ENCODE measurements around the gene LENG8. TPM values are rescaled to one million over a fixed set of nuclear protein-coding genes. Genes with fewer than 3 reads are reported as not detected.

LENG8 gene
- total RNA-seq, 2 experiments from 2014 or later: 63.2 to 137 TPM

DNA sequence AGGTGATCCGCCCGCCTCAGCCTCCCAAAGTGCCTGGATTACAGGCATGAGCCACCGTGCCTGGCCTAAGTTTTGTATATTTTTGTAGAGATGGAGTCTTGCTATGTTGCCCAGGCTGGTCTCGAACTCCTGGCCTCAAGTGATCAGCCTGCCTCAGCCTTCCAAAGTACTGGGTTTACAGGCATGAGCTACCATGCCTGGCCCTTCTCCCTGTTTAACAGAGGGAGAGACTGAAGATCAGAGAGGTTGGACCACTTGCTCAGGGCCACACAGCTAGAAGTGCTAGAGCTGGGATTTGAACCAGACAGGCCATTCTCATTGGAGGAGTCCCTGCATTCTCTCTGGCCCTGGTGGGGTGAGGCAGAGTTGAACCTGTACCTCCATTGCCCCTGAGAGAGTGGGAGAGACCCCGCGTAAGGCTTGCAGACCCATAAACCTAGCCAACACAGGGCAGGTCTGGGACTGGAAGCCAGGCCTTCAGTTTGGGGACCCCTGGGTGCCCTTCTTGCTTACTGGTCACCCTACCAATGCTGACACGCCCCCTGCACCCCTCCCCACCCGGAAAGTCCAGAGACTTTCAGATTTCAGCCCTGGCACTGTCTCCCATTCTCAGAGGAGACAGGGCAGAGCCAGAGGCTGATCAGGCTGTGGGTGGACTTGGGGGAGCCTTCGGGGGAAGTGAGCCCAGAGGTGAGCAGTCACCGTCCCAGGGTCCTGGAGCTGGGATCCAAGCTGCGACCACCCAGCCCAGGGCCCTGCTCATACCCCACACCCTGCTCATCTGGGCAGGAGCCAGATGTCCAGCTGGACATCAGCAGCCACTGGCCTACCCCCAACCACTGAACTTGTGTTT, 20.4 kb upstream of the LENG8 start:
- intact Hi-C loops (cut with micrococcal nuclease; ENCODE audit: unreplicated experiment): no loop called here

DNA sequence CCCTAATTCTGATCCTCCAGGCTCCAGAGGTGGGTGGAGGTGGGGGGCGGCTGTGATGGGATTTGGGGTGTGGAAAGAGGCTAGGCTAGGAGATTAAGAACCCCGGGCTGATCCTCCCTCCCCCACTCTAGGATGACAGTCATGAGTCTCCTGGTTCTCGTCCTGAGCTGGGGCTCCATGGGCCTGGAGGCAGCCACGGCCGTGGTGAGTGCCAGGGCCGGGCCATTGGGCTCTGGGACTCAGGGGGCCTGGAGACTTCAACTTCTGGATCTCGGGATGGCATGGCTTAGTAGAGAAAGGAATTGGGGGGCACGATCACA, 19.9 kb upstream of the LENG8 start:
- ChIA-PET CTCF (ENCODE audit: unreplicated experiment) (no interaction called here), POLR2A (no interaction called here)
- TF ChIP-seq EZH2phosphoT487 (IDR thresholded peaks at IDR 0.05; ENCODE audit: borderline replicate concordance, low read depth, low read length): no peak
- no peaks in the 10 kb centered on the region for H4K20me1 ChIP-seq (ENCODE audit: insufficient read depth, low read length)
- no peak overlapping the region for H3K4me2 ChIP-seq (ENCODE audit: low read length)
- no peaks in the 10 kb centered on the region for H3K9me3 ChIP-seq (ENCODE audit: low read length)
- no TSS peak for BruUV-seq (replicated peaks)
- H3K27ac ChIP-seq (ENCODE audit: low read depth, low read length, poor library complexity, severe bottlenecking): no peak overlapping the region
- H3K9me2 ChIP-seq (ENCODE audit: insufficient read depth, low read length): no peaks in the 10 kb centered on the region
- H3K79me2 ChIP-seq (ENCODE audit: insufficient read depth, low read depth, low read length): no peaks in the 10 kb centered on the region
- no peak overlapping the region for H2AFZ ChIP-seq (ENCODE audit: low read length)
- no peaks in the 10 kb centered on the region for H3K4me1 ChIP-seq (ENCODE audit: insufficient read depth, low read length, poor library complexity, severe bottlenecking)
- DNase-seq (ENCODE audit: low spot score): no peak
- intact Hi-C loops (cut with micrococcal nuclease; ENCODE audit: unreplicated experiment): no loop called here
- no peak overlapping the region for H3K4me3 ChIP-seq (ENCODE audit: low read depth, low read length, poor library complexity, severe bottlenecking)
- H3K36me3 ChIP-seq (ENCODE audit: insufficient read depth, low read length): no peaks in the 10 kb centered on the region

More for the DNA sequence above, 20.4 kb upstream of the LENG8 start:
- no peak overlapping the region for H3K27ac ChIP-seq (ENCODE audit: low read depth, low read length, poor library complexity, severe bottlenecking)
- CTCF ChIA-PET (ENCODE audit: unreplicated experiment): no interaction called here
- no peaks in the 10 kb centered on the region for H3K4me1 ChIP-seq (ENCODE audit: insufficient read depth, low read length, poor library complexity, severe bottlenecking)
- no peaks in the 10 kb centered on the region for H4K20me1 ChIP-seq (ENCODE audit: insufficient read depth, low read length)
- H3K9me2 ChIP-seq (ENCODE audit: insufficient read depth, low read length): no peaks in the 10 kb centered on the region
- H3K4me2 ChIP-seq (ENCODE audit: low read length): no peak overlapping the region
- H3K79me2 ChIP-seq (ENCODE audit: insufficient read depth, low read depth, low read length): no peaks in the 10 kb centered on the region
- POLR2A ChIA-PET: no interaction called here
- BruUV-seq (replicated peaks): no TSS peak
- no peak overlapping the region for H2AFZ ChIP-seq (ENCODE audit: low read length)
- DNase-seq (ENCODE audit: low spot score): no peak
- no peaks in the 10 kb centered on the region for H3K9me3 ChIP-seq (ENCODE audit: low read length)
- no peaks in the 10 kb centered on the region for H3K36me3 ChIP-seq (ENCODE audit: insufficient read depth, low read length)
- H3K4me3 ChIP-seq (ENCODE audit: low read depth, low read length, poor library complexity, severe bottlenecking): no peak overlapping the region
- TF ChIP-seq EZH2phosphoT487 (IDR thresholded peaks at IDR 0.05; ENCODE audit: borderline replicate concordance, low read depth, low read length): no peak
- TF ChIP-seq, protein P1, sequence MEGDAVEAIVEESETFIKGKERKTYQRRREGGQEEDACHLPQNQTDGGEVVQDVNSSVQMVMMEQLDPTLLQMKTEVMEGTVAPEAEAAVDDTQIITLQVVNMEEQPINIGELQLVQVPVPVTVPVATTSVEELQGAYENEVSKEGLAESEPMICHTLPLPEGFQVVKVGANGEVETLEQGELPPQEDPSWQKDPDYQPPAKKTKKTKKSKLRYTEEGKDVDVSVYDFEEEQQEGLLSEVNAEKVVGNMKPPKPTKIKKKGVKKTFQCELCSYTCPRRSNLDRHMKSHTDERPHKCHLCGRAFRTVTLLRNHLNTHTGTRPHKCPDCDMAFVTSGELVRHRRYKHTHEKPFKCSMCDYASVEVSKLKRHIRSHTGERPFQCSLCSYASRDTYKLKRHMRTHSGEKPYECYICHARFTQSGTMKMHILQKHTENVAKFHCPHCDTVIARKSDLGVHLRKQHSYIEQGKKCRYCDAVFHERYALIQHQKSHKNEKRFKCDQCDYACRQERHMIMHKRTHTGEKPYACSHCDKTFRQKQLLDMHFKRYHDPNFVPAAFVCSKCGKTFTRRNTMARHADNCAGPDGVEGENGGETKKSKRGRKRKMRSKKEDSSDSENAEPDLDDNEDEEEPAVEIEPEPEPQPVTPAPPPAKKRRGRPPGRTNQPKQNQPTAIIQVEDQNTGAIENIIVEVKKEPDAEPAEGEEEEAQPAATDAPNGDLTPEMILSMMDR (conservative IDR thresholded peaks at IDR 0.05; ENCODE audit: low read length): no peak

DNA sequence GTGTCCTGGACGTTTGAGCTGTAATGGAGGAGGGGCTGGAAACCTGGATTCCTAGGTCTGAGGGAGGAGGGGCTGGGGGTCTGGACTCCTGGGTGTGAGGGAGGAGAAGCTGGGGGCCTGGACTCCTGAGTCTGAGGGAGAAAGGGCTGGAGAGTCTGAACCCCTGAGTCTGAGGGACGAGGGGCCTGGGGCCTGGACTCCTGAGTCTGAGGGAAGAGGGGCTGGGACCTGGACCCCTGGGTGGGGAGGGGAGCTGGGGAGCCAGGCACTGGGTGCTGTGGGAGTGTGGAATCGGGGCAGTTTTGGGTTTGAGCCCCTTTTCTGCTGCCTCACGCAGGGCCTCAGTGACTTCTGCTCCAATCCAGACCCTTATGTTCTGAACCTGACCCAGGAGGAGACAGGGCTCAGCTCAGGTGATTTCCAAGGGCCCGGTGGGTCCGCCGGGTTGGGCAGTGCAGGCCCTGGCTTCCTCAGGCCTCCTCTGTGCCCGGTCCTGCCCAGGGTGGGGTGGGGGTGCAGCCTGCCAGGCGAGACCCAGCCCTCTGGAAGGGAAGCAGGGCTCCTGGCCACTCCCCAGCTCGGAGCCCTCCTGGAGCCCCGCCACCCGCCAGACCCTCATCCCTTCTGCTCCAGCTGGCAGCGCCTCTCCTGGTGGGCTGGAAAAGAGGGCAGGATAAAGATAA, 19.3 kb upstream of the LENG8 start:
- intact Hi-C loops (cut with micrococcal nuclease; ENCODE audit: unreplicated experiment): no loop called here
- ChIA-PET CTCF (ENCODE audit: unreplicated experiment) (no interaction called here), POLR2A (no interaction called here)
- Histone ChIP-seq H2AFZ (ENCODE audit: low read length) (no peak overlapping the region), H3K4me3 (ENCODE audit: low read depth, low read length, poor library complexity, severe bottlenecking) (no peak overlapping the region), H3K9me2 (ENCODE audit: insufficient read depth, low read length) (no peaks in the 10 kb centered on the region), H4K20me1 (ENCODE audit: insufficient read depth, low read length) (no peaks in the 10 kb centered on the region), H3K36me3 (ENCODE audit: insufficient read depth, low read length) (no peaks in the 10 kb centered on the region), H3K4me1 (ENCODE audit: insufficient read depth, low read length, poor library complexity, severe bottlenecking) (peaks cover under 1% of the 10 kb centered on the region), H3K9me3 (ENCODE audit: low read length) (no peaks in the 10 kb centered on the region), H3K27ac (ENCODE audit: low read depth, low read length, poor library complexity, severe bottlenecking) (no peak overlapping the region), H3K79me2 (ENCODE audit: insufficient read depth, low read depth, low read length) (no peaks in the 10 kb centered on the region), H3K4me2 (ENCODE audit: low read length) (no peak overlapping the region)
- TF ChIP-seq, protein P1 (conservative IDR thresholded peaks at IDR 0.05; ENCODE audit: low read length): no peak
- TF ChIP-seq EZH2phosphoT487 (IDR thresholded peaks at IDR 0.05; ENCODE audit: borderline replicate concordance, low read depth, low read length): no peak
- no peak for DNase-seq (ENCODE audit: low spot score)
- BruUV-seq (replicated peaks): no TSS peak

All from OCI-LY7 (cell line).